Measurements from ENCODE around the gene TMEM37. TPM values are rescaled to one million over a fixed set of nuclear protein-coding genes. Genes with fewer than 3 reads are reported as not detected.

The TMEM37 gene
- total RNA-seq, 1 experiment from 2014 or later: 9.6 TPM

GRCh38 chr2:119439574-119440500, 8.2 kb downstream of the TMEM37 start:
- H3K27ac Mint-ChIP-seq: no peak overlapping the region
- no peak for ATAC-seq

GRCh38 chr2:119440501-119440870, 8.8 kb downstream of the TMEM37 start:
- Mint-ChIP-seq H3K4me1 (peaks cover 4% of the 10 kb centered on the region; the same call in 1 of the 2 replicates), H3K4me3 (no peak overlapping the region), H3K9me3 (no peaks in the 10 kb centered on the region), H3K27ac (no peak overlapping the region), H3K27me3 (ENCODE audit: low read depth) (no peaks in the 10 kb centered on the region), H3K36me3 (0 out of 2 replicates have a peak, but pooled peaks cover 5% of the 10 kb centered on the region)
- ChIA-PET CTCF (interaction anchor here (1.3 to 2.8 kb wide), 3 partner anchors 11 to 36 kb away, joined by 4 to 16 read pairs (median 4); no protein-coding TSS in a partner anchor), POLR2A (no interaction called here)
- ATAC-seq: no peak
- DNase-seq (ENCODE audit: low spot score): no peak
- no peak for TF ChIP-seq CBFB (CRISPR knock-in tag; IDR thresholded peaks at IDR 0.05; ENCODE audit: low read depth)
- no peak for TF ChIP-seq ZSCAN18 (CRISPR knock-in tag; IDR thresholded peaks at IDR 0.05)
- TF ChIP-seq ATF1 (CRISPR knock-in tag; IDR thresholded peaks at IDR 0.05): no peak
- TF ChIP-seq ZBTB43 (CRISPR knock-in tag; IDR thresholded peaks at IDR 0.05): no peak
- no peak for TF ChIP-seq TP53 (CRISPR knock-in tag; IDR thresholded peaks at IDR 0.05)
- TF ChIP-seq SOX15 (CRISPR knock-in tag; IDR thresholded peaks at IDR 0.05): no peak
- no peak for TF ChIP-seq ZNF425 (CRISPR knock-in tag; conservative IDR thresholded peaks at IDR 0.05)
- no peak for TF ChIP-seq ZNF532 (CRISPR knock-in tag; IDR thresholded peaks at IDR 0.05; ENCODE audit: borderline replicate concordance)

More at GRCh38 chr2:119439574-119440500, 8.2 kb downstream of the TMEM37 start:
- Mint-ChIP-seq H3K9me3 (no peaks in the 10 kb centered on the region), H3K36me3 (0 out of 2 replicates have a peak, but pooled peaks cover 5% of the 10 kb centered on the region), H3K27me3 (ENCODE audit: low read depth) (no peaks in the 10 kb centered on the region), H3K4me1 (peaks cover 11% of the 10 kb centered on the region; the same call in 1 of the 2 replicates), H3K4me3 (no peak overlapping the region)
- TF ChIP-seq CBFB (CRISPR knock-in tag; IDR thresholded peaks at IDR 0.05; ENCODE audit: low read depth) (no peak), SMAD4 (CRISPR knock-in tag; IDR thresholded peaks at IDR 0.05) (no peak), KAT7 (CRISPR knock-in tag; IDR thresholded peaks at IDR 0.05; ENCODE audit: borderline replicate concordance) (no peak), TCF7 (CRISPR knock-in tag; IDR thresholded peaks at IDR 0.05; ENCODE audit: low read depth) (no peak), HMGXB4 (CRISPR knock-in tag; IDR thresholded peaks at IDR 0.05) (no peak), TEAD1 (CRISPR knock-in tag; IDR thresholded peaks at IDR 0.05) (no peak), FOXK1 (CRISPR knock-in tag; IDR thresholded peaks at IDR 0.05) (no peak), ZNF317 (CRISPR knock-in tag; IDR thresholded peaks at IDR 0.05; ENCODE audit: borderline replicate concordance, low read depth) (no peak), ZNF512 (CRISPR knock-in tag; IDR thresholded peaks at IDR 0.05; ENCODE audit: borderline replicate concordance) (no peak)
- ChIA-PET POLR2A (no interaction called here), CTCF (interaction anchor here (0.9 to 1.4 kb wide), 3 partner anchors 12 to 37 kb away, joined by 4 to 5 read pairs (median 4); no protein-coding TSS in a partner anchor)
- DNase-seq (ENCODE audit: low spot score): no peak

Data from WTC11 (cell line).